ENCODE measurements around the gene THBD.

GRCh38 chr20:23034721-23035671 is 14.5 kb downstream of the THBD start, which contains the start of gene SSTR4:
- TF ChIP-seq CTCF (IDR thresholded peaks at IDR 0.05) = no peak
- TF ChIP-seq POLR2A (IDR thresholded peaks at IDR 0.05) = no peak
